ENCODE results near the gene CCDC80. TPM values are rescaled to one million over a fixed set of nuclear protein-coding genes. Genes with fewer than 3 reads are reported as not detected.

The CCDC80 gene
- total and polyA plus RNA-seq, 9 of the 15 experiments (the other 6 are each of a cell fraction or from before 2014, with no cell fraction given), result 0.17 to 2.0 (median 1.1) TPM

DNA sequence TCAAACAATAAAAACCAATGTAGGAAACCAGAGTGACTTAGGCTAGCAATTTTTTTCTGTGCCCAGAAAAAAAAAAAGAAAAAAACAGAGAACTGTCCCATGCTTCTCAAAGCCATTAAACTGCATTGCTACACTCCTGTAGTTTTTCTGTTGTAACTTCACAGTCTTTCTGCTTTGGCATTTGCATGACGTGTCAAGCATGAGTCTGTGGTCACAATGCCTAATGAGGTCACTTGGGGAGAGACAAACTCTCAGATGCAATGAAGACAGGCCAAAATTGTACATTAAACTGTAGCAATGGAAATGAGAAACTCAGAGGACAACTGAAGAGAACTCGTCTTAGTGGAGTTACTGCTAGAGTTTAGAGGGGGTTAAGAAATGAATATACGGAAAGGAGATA lies 30.8 kb downstream of the CCDC80 start (continued):
- TF ChIP-seq FOSL1 (tag; conservative IDR thresholded peaks at IDR 0.05) (peak; percentile 63), PTBP1 (IDR thresholded peaks at IDR 0.05; ENCODE audit: low read depth, low read length) (no peak), ATF1 (CRISPR knock-in tag; IDR thresholded peaks at IDR 0.05) (no peak), ATF1 (tag; IDR thresholded peaks at IDR 0.05) (peak; percentile 74), CREM (IDR thresholded peaks at IDR 0.05; ENCODE audit: low read depth) (peak; percentile 85), PHF20 (IDR thresholded peaks at IDR 0.05; ENCODE audit: partially characterized antibody) (no peak), ATF7 (IDR thresholded peaks at IDR 0.05) (peak; percentile 30; the same call in 1 of the 2 replicates), NCOA1 (IDR thresholded peaks at IDR 0.05; ENCODE audit: low read depth) (peak; percentile 44; the same call in 1 of the 2 replicates)

GRCh38 chr3:112607863-112608262 lies 33.1 kb downstream of the CCDC80 start:
- FAIRE-seq (no peak), ATAC-seq (no peak)
- in situ Hi-C loops (cut with MboI), result no loop called here

More at GRCh38 chr3:112607863-112608262, 33.1 kb downstream of the CCDC80 start:
- H3K79me2 ChIP-seq (ENCODE audit: control insufficient read depth, insufficient read depth, low read length), result no peaks in the 10 kb centered on the region
- H3K4me1 ChIP-seq (replicated peaks in 1 of 2; ENCODE audit: control insufficient read depth in 2 of 2, insufficient read depth in 2 of 2, low read length in 2 of 2), result peaks cover 0 to 2% of the 10 kb centered on the region in 2 experiments; a peak in 1 of 5 replicates
- BruUV-seq (replicated peaks), result no TSS peak
- intact Hi-C loops (cut with micrococcal nuclease), result no loop called here
- DNase-seq (ENCODE audit: extremely low read depth in 1 of 4, low spot score in 3 of 4), result no peak
- POLR2A ChIA-PET, result no interaction called here
- H3K9me1 ChIP-seq (ENCODE audit: control insufficient read depth, insufficient read depth, low read length), result no peaks in the 10 kb centered on the region
- H3K36me3 ChIP-seq (ENCODE audit: control insufficient read depth, insufficient read depth, low read length), result no peaks in the 10 kb centered on the region
- TF ChIP-seq NBN (IDR thresholded peaks at IDR 0.05; ENCODE audit: low read depth) (no peak), TAF7 (tag; IDR thresholded peaks at IDR 0.05) (no peak), BCLAF1 (IDR thresholded peaks at IDR 0.05; ENCODE audit: borderline replicate concordance in 1 of 2, control insufficient read depth in 1 of 2, low read depth in 2 of 2, low read length in 1 of 2) (no peak), DIDO1 (tag; IDR thresholded peaks at IDR 0.05; ENCODE audit: low read depth) (no peak), PTRF (tag; IDR thresholded peaks at IDR 0.05) (no peak), L3MBTL2 (IDR thresholded peaks at IDR 0.05) (no peak), ZNF778 (CRISPR knock-in tag; IDR thresholded peaks at IDR 0.05) (no peak)
- TF ChIP-seq, protein P1, sequence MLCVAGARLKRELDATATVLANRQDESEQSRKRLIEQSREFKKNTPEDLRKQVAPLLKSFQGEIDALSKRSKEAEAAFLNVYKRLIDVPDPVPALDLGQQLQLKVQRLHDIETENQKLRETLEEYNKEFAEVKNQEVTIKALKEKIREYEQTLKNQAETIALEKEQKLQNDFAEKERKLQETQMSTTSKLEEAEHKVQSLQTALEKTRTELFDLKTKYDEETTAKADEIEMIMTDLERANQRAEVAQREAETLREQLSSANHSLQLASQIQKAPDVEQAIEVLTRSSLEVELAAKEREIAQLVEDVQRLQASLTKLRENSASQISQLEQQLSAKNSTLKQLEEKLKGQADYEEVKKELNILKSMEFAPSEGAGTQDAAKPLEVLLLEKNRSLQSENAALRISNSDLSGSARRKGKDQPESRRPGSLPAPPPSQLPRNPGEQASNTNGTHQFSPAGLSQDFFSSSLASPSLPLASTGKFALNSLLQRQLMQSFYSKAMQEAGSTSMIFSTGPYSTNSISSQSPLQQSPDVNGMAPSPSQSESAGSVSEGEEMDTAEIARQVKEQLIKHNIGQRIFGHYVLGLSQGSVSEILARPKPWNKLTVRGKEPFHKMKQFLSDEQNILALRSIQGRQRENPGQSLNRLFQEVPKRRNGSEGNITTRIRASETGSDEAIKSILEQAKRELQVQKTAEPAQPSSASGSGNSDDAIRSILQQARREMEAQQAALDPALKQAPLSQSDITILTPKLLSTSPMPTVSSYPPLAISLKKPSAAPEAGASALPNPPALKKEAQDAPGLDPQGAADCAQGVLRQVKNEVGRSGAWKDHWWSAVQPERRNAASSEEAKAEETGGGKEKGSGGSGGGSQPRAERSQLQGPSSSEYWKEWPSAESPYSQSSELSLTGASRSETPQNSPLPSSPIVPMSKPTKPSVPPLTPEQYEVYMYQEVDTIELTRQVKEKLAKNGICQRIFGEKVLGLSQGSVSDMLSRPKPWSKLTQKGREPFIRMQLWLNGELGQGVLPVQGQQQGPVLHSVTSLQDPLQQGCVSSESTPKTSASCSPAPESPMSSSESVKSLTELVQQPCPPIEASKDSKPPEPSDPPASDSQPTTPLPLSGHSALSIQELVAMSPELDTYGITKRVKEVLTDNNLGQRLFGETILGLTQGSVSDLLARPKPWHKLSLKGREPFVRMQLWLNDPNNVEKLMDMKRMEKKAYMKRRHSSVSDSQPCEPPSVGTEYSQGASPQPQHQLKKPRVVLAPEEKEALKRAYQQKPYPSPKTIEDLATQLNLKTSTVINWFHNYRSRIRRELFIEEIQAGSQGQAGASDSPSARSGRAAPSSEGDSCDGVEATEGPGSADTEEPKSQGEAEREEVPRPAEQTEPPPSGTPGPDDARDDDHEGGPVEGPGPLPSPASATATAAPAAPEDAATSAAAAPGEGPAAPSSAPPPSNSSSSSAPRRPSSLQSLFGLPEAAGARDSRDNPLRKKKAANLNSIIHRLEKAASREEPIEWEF (CRISPR knock-in tag; IDR thresholded peaks at IDR 0.05), result no peak
- H3K4me2 ChIP-seq (ENCODE audit: insufficient read depth, low read length), result no peak overlapping the region
- CTCF ChIA-PET (ENCODE audit: low intra/inter-chr PET ratio), result no interaction called here
- H3K9ac ChIP-seq (ENCODE audit: insufficient read depth in 1 of 2, low read depth in 2 of 2, low read length in 2 of 2), result no peak overlapping the region
- H2AFZ ChIP-seq (ENCODE audit: low read depth, low read length), result no peak overlapping the region
- H3K27ac ChIP-seq (ENCODE audit: extremely low read depth, low read depth, low read length), result no peak overlapping the region
- no peaks in the 10 kb centered on the region; the same call in 1 of the 2 replicates for H3K9me3 ChIP-seq (replicated peaks; ENCODE audit: control insufficient read depth, insufficient read depth, low read depth, low read length)
- no peaks in the 10 kb centered on the region for H4K20me1 ChIP-seq (replicated peaks; ENCODE audit: control insufficient read depth, insufficient read depth, low read length)
- H3K4me3 ChIP-seq, result no peak overlapping the region
- no peaks in the 10 kb centered on the region for H3K27me3 ChIP-seq (ENCODE audit: control insufficient read depth in 2 of 2, insufficient read depth in 2 of 2, low read length in 2 of 2)

Measured in K562 (cell line).